Purkinje cell (primary cell): ENCODE data around the gene SEMA3G. TPM values are rescaled to one million over a fixed set of nuclear protein-coding genes. Genes with fewer than 3 reads are reported as not detected.

Experiments
- polyA plus RNA-seq: library from polyadenylated mRNA; unstranded; fragments of >200 nt; fragmentation: Nextera tagmentation; gene quantifications from 2 replicates; pipeline ENCODE4 v1.2.1, GENCODE V29; 2014

Gene SEMA3G
- polyA plus RNA-seq, result 0.20 TPM in 1 of 2 replicates, not detected in the other

DNA sequence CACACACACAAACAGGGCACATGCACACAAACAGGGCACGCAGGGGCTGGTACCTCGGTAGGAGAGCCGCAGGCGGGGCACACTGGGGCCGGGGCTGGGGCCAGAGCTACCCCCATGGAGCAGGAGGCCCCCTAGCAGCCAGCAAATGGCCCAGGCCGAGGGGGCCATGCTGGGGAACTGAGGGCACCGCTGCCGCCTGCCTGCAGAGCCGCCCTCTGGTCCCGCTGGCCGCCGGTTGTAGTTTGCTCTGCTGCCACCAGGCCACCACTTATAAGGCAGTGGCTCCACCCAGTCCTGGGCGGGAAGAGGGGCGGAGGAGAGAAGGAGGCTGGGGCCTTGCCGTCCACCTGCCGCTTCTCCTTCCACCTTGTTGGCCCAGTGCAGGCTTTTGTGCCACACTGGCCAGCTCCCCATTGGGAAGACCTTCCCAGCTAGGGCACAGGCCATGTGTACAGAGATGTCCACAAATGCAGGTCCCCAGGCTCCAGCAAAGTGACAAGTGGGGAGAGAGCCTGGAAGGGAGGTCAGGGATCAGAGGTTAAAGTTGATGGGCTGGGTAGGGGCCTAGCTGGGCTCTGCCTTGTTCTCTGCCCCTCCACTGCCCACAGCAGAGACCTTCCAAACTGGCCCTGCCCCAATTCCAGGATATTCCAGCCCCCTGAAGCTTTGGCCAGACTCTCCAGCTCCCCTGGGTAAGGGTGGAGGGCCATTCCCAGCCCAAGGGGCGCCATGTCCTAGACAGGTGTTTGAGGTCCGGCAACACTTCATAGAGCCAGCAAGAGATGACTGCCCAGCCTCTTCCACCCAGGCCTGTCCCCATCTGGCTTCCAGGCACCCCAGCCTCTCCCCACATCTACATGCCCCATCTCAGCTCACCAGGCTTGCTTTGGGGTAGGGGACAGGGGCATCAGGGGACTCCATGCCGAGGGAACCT, at the start of gene SEMA3G:
Gene SEMA3G (minus strand): TSS at position 244 of the 934 bp plus-strand sequence. CDS start 76 bp downstream, at position 168.

DNA sequence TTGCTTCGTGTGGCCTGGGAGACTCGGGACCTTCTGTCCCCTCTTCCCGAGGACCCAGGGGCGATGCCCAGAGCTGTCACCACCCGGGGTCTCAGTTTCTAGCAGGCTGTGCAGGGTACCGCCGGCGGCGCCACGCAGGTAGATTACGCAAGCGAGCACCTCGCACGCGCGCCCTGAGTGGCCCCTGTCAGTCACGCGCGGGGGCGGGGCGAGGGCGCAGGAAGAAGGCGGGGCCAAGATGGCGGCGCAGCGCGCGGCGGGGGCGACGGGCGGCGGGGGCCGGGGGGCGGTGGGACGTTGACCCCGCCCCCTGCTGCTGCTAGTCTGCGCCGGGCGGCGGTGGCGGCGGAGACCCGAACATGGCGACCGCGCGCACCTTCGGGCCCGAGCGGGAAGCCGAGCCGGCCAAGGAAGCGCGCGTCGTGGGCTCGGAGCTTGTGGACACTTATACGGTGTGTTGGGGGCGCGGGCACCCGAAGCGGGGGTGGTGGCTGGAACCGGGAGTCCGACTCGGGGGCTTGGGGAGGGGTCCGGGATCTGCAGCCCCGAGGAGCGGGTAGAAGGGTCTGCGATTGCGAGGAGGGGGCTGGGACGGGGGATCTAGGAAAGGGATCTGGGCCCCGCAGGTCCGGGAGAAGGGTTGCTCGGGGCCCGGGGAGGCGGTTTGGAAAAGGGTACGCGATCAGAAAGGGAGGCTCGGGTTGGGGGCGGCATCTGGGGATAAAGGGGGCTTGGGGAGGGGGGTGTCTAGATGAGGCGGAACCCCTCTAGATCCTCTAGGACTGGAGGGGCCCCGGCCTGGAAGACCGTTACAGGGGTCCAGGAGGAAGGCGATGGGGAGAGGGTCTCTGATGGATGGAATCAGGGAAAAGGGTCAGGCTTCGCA, 10.6 kb upstream of the SEMA3G start, which contains the start of gene NISCH:
Gene NISCH (plus strand): TSS at position 322 of the 886 bp plus-strand sequence. CDS start 38 bp downstream, at position 360.

DNA sequence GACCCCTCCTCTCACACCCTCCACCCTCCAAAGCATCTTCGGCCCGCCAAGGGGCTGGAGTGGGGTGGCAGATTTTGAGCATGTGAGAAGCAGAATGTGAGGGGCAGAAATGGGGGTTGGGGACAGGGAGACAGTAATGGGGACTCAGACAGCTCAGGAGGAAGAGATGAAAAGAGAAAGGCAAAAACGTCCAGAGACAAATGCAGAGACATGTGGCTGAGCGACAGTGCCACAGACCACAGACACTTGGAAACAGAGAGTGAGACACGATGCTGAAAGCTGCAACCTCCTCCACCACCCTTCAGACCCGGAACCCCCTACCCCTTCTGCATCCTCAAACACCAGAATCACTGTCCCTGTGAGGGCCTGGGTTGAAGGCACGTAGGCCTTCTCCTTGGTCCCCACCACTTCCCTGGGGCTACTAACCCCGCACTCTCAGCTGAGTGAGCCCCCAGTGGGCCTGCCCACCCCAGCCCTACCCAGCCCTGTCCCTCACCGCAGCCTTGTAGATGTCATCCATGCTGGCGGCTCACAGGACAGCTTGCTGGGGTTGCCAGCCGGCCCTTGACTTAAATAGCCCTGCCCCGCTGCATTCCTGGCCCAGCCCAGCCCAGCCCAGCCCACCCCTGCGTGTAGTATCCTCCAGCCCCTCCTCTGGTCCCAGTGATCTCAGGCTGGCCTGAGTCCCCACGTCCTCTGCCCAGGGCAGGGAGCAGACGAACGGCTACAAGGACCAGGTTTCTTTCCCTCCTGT, 8.8 kb upstream of the SEMA3G start, which contains the start of gene TNNC1:
Gene TNNC1 (minus strand): TSS at position 546 of the 754 bp plus-strand sequence. CDS start 26 bp downstream, at position 520.

Other genes starting within 250 kb of the SEMA3G start
- 54.1 and 54.5 TPM in 2 replicates for gene ALAS1, start 246.9 kb downstream of the SEMA3G start, polyA plus RNA-seq
- gene TLR9, start 219.5 kb downstream of the SEMA3G start, polyA plus RNA-seq, result not detected in 2 replicates
- 0.17 and 3.3 TPM in 2 replicates for gene TWF2, start 205.9 kb downstream of the SEMA3G start, polyA plus RNA-seq
- 0.32 and 1.1 TPM in 2 replicates for gene PPM1M, start 199.3 kb downstream of the SEMA3G start, polyA plus RNA-seq
- 13.3 and 13.4 TPM in 2 replicates for gene WDR82, start 166.5 kb downstream of the SEMA3G start, polyA plus RNA-seq
- gene GLYCTK, start 157.3 kb downstream of the SEMA3G start, polyA plus RNA-seq, result 0.42 TPM in 1 of 2 replicates, not detected in the other
- 0.15 and 0.28 TPM in 2 replicates for gene DNAH1, start 128.8 kb downstream of the SEMA3G start, polyA plus RNA-seq
- gene BAP1, start 35.1 kb downstream of the SEMA3G start, polyA plus RNA-seq, result 5.6 and 6.3 TPM in 2 replicates
- 1.5 TPM in 1 of 2 replicates, not detected in the other for gene PHF7, start 34.4 kb downstream of the SEMA3G start, polyA plus RNA-seq
- gene TNNC1, start 8.9 kb upstream of the SEMA3G start, polyA plus RNA-seq, result 0.71 TPM in 1 of 2 replicates, not detected in the other
- gene NISCH, start 10.5 kb upstream of the SEMA3G start, polyA plus RNA-seq, result 5.5 and 9.7 TPM in 2 replicates
- not detected in 2 replicates for gene STAB1, start 50.2 kb upstream of the SEMA3G start, polyA plus RNA-seq
- 0.76 and 3.4 TPM in 2 replicates for gene NT5DC2, start 88.8 kb upstream of the SEMA3G start, polyA plus RNA-seq
- gene UQCC5, start 91.5 kb upstream of the SEMA3G start, polyA plus RNA-seq, result 39.2 and 65.0 TPM in 2 replicates
- 10.5 and 16.0 TPM in 2 replicates for gene PBRM1, start 240.8 kb upstream of the SEMA3G start, polyA plus RNA-seq
- 103 and 104 TPM in 2 replicates for gene GNL3, start 240.9 kb upstream of the SEMA3G start, polyA plus RNA-seq